ENCODE results near the gene NCOA1. TPM values are rescaled to one million over a fixed set of nuclear protein-coding genes. Genes with fewer than 3 reads are reported as not detected.

NCOA1 gene
- total RNA-seq, 1 experiment from 2014 or later, result 11.6 TPM

DNA sequence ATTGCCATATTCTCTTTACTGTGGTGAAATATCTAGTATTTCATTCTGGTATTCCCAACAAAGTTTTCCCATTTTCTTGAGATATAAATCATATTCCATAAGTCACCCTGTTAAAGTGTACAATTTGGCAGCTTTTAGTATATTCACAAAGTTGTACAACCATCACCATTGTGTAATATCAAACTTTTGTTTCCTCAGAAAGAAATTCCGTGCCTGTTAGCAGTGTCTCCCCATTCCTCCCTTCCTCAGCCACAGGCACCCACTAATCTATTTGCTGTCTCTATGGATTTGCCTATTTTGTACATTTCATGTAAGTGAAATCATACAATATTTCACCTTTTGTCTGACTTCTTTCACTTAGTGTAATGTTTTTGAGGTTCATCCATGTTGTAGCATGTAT is 19.7 kb downstream of the NCOA1 start:
- POLR2A ChIA-PET (ENCODE audit: unreplicated experiment), result no interaction called here
- H3K9me3 ChIP-seq (ENCODE audit: insufficient read depth, low read depth), result no peaks in the 10 kb centered on the region

DNA sequence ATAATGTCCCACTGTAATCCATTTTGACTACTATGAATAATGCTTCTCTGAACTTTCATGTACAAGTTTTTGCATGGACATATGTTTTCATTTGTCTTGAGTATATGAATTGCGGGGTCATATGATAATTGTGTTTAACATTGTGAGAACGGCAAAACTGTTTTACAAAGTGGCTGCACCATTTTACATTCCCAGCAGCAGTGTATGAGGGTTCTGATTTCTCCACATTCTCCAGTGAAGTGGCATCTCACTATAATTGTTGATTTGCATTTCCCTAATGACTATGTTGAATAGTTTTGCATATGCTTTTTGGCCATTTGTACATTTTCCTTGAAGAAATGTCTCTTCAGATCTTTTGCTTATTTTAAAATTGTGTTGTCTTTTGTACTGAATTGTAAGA is 20.1 kb downstream of the NCOA1 start:
- Histone ChIP-seq H3K4me2 (no peak overlapping the region), H3K9me3 (ENCODE audit: insufficient read depth, low read depth) (no peaks in the 10 kb centered on the region), H4K20me1 (ENCODE audit: insufficient read depth) (no peaks in the 10 kb centered on the region), H3K4me1 (replicated peaks; ENCODE audit: insufficient read depth) (peaks cover 10% of the 10 kb centered on the region), H2AFZ (no peak overlapping the region), H3K27me3 (ENCODE audit: insufficient read depth, low read depth) (no peaks in the 10 kb centered on the region), H3K27ac (no peak overlapping the region), H3K9me2 (ENCODE audit: insufficient read depth) (no peaks in the 10 kb centered on the region), H3K4me3 (no peak overlapping the region), H3K79me2 (ENCODE audit: low read depth) (peaks cover 9% of the 10 kb centered on the region; the same call in 1 of the 2 replicates), H3K36me3 (ENCODE audit: low read depth) (no peaks in the 10 kb centered on the region), H3F3A (ENCODE audit: insufficient read depth, low read depth) (peaks cover 7% of the 10 kb centered on the region; the same call in 1 of the 2 replicates)
- TF ChIP-seq, protein P1, sequence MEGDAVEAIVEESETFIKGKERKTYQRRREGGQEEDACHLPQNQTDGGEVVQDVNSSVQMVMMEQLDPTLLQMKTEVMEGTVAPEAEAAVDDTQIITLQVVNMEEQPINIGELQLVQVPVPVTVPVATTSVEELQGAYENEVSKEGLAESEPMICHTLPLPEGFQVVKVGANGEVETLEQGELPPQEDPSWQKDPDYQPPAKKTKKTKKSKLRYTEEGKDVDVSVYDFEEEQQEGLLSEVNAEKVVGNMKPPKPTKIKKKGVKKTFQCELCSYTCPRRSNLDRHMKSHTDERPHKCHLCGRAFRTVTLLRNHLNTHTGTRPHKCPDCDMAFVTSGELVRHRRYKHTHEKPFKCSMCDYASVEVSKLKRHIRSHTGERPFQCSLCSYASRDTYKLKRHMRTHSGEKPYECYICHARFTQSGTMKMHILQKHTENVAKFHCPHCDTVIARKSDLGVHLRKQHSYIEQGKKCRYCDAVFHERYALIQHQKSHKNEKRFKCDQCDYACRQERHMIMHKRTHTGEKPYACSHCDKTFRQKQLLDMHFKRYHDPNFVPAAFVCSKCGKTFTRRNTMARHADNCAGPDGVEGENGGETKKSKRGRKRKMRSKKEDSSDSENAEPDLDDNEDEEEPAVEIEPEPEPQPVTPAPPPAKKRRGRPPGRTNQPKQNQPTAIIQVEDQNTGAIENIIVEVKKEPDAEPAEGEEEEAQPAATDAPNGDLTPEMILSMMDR (conservative IDR thresholded peaks at IDR 0.05), result no peak
- TF ChIP-seq EZH2 (IDR thresholded peaks at IDR 0.05; ENCODE audit: low read depth), result no peak
- BruUV-seq (replicated peaks), result no TSS peak
- DNase-seq, result no peak
- intact Hi-C loops (cut with micrococcal nuclease; ENCODE audit: unreplicated experiment), result no loop called here
- ChIA-PET CTCF (no interaction called here), POLR2A (ENCODE audit: unreplicated experiment) (interaction anchor here (0.7 kb wide), 1 partner anchor 61 kb away, joined by 6 read pairs; no protein-coding TSS in a partner anchor)

More for the DNA sequence above, 19.7 kb downstream of the NCOA1 start:
- no peak for TF ChIP-seq EZH2 (IDR thresholded peaks at IDR 0.05; ENCODE audit: low read depth)
- TF ChIP-seq, protein P1 (conservative IDR thresholded peaks at IDR 0.05), result no peak
- Histone ChIP-seq H3K4me1 (replicated peaks; ENCODE audit: insufficient read depth) (peaks cover 10% of the 10 kb centered on the region), H3K9me2 (ENCODE audit: insufficient read depth) (no peaks in the 10 kb centered on the region), H3K4me2 (no peak overlapping the region), H4K20me1 (ENCODE audit: insufficient read depth) (no peaks in the 10 kb centered on the region), H2AFZ (no peak overlapping the region), H3K27me3 (ENCODE audit: insufficient read depth, low read depth) (no peaks in the 10 kb centered on the region), H3K36me3 (ENCODE audit: low read depth) (no peaks in the 10 kb centered on the region), H3K27ac (no peak overlapping the region), H3F3A (ENCODE audit: insufficient read depth, low read depth) (peaks cover 7% of the 10 kb centered on the region; the same call in 1 of the 2 replicates), H3K4me3 (no peak overlapping the region), H3K79me2 (ENCODE audit: low read depth) (peaks cover 9% of the 10 kb centered on the region; the same call in 1 of the 2 replicates)
- DNase-seq, result no peak
- intact Hi-C loops (cut with micrococcal nuclease; ENCODE audit: unreplicated experiment), result no loop called here
- BruUV-seq (replicated peaks), result no TSS peak
- CTCF ChIA-PET, result no interaction called here

DNA sequence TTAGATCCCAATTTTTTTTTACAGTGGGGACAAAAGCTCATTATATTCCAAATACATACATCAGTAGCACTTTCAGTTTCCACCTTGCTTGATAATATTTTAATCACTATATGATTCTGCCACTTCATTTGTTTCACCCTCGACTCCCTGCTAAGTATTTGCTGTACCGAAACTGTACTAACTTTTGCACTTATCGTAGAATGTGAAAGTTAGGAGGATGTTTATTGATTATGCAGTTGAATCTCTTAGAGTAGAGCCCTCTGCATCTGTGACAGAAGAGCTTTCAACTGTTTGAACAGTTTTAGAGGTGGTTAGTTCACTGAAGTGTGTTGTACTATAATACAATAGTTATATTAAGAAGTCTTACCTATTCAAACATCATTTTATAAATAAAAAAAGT is 20.8 kb downstream of the NCOA1 start:
- H3K27me3 ChIP-seq (ENCODE audit: insufficient read depth, low read depth), result no peaks in the 10 kb centered on the region
- no peak for DNase-seq
- no peaks in the 10 kb centered on the region for H3K36me3 ChIP-seq (ENCODE audit: low read depth)
- H3K4me2 ChIP-seq, result no peak overlapping the region
- no peak overlapping the region for H3K27ac ChIP-seq
- no TSS peak for BruUV-seq (replicated peaks)
- no peak overlapping the region for H2AFZ ChIP-seq
- TF ChIP-seq, protein P1 (conservative IDR thresholded peaks at IDR 0.05), result no peak
- no peak for TF ChIP-seq EZH2 (IDR thresholded peaks at IDR 0.05; ENCODE audit: low read depth)
- H3K9me3 ChIP-seq (ENCODE audit: insufficient read depth, low read depth), result no peaks in the 10 kb centered on the region
- H3K4me1 ChIP-seq (replicated peaks; ENCODE audit: insufficient read depth), result peaks cover 10% of the 10 kb centered on the region
- H4K20me1 ChIP-seq (ENCODE audit: insufficient read depth), result no peaks in the 10 kb centered on the region
- peaks cover 7% of the 10 kb centered on the region; the same call in 1 of the 2 replicates for H3F3A ChIP-seq (ENCODE audit: insufficient read depth, low read depth)
- POLR2A ChIA-PET (ENCODE audit: unreplicated experiment), result interaction anchor here (0.7 kb wide), 1 partner anchor 61 kb away, joined by 6 read pairs; no protein-coding TSS in a partner anchor
- H3K4me3 ChIP-seq, result no peak overlapping the region
- intact Hi-C loops (cut with micrococcal nuclease; ENCODE audit: unreplicated experiment), result no loop called here
- H3K79me2 ChIP-seq (ENCODE audit: low read depth), result peaks cover 9% of the 10 kb centered on the region; the same call in 1 of the 2 replicates
- CTCF ChIA-PET, result no interaction called here
- no peaks in the 10 kb centered on the region for H3K9me2 ChIP-seq (ENCODE audit: insufficient read depth)
